OCI-LY3 (cell line): Measurements from ENCODE around the gene BEND5.

Experiments
- CTCF ChIP-seq: fragments of 200-600, 300-600 bp; sonication (generic); IDR thresholded peaks from 2 replicates; pipeline ENCODE4 v1.5.1; 2014; ENCODE audit warnings: antibody characterized with exemption, low read length, low read depth
- EZH2phosphoT487 ChIP-seq: fragments of 200-600 bp; shearing (Covaris generic); IDR thresholded peaks from 2 replicates; pipeline ENCODE4 v1.6.1; 2018; ENCODE audit warnings: antibody characterized with exemption, mixed run types, low read depth

- TF ChIP-seq CTCF (no peak), EZH2phosphoT487 (no peak)
These were observed 18.1 kb upstream of the BEND5 start for GRCh38 chr1:48794816-48795215.
